B cell (primary cell): ENCODE results near the gene ZFHX2. TPM values are rescaled to one million over a fixed set of nuclear protein-coding genes. Genes with fewer than 3 reads are reported as not detected.

Source experiments
- ATAC-seq: fragments of 200-7000 bp; cut with Tn5 transposase; one replicate; pipeline ENCODE4 v1.10.0; 2021; ENCODE audit warnings: low read depth, mild to moderate bottlenecking, moderate number of reproducible peaks, moderate library complexity
- CTCF ChIA-PET: fragments of 350-600 bp; sonication (Branson Sonifier 250); formaldehyde crosslinking; loops from one replicate; lab custom pipeline; 2021; ENCODE audit warnings: antibody characterized with exemption, inconsistent platforms; lab: Charles Lee
- POLR2A ChIA-PET: fragments of 350-600 bp; sonication (Branson Sonifier 250); formaldehyde crosslinking; loops from one replicate; lab custom pipeline; 2021; ENCODE audit warnings: antibody characterized with exemption; lab: Charles Lee
- DNase-seq: peaks from one replicate; pipeline ENCODE4 v3.0.0; 2013
- H2AFZ ChIP-seq: 2 replicates; pipeline ENCODE4 v1.6.1; 2012; ENCODE audit warnings: mild to moderate bottlenecking, low read depth, low read length; ENCODE audit not compliant: insufficient read depth, poor library complexity, severe bottlenecking
- H3K27ac ChIP-seq, 2 donors: 1 replicate in 1 of 2; 2 replicates in 1 of 2; pipeline ENCODE4 v1.5.1; 2012 to 2013; ENCODE audit warnings: low read length in 2 of 2, mild to moderate bottlenecking in 2 of 2, moderate library complexity in 1 of 2
- H3K27me3 ChIP-seq, 4 experiments: fragments of 200-600 bp in 1 of 4; sonication (generic) in 1 of 4; replicated peaks in 1 of 4; 1 replicate in 2 of 4; 2 replicates in 2 of 4; pipeline versions ENCODE4 v1.6.1 to v1.7.0; 2013 to 2016; ENCODE audit warnings: low read length in 3 of 4, mild to moderate bottlenecking in 2 of 4, mixed read lengths in 1 of 4, moderate library complexity in 1 of 4; ENCODE audit not compliant: insufficient read depth in 4 of 4, control insufficient read depth in 3 of 4; ENCODE audit errors: control extremely low read depth in 1 of 4
- H3K36me3 ChIP-seq, 2 experiments: replicated peaks in 1 of 2; 1 replicate in 1 of 2; 2 replicates in 1 of 2; pipeline versions ENCODE4 v1.6.1 to v1.7.1; 2013; ENCODE audit warnings: low read length in 1 of 2; ENCODE audit not compliant: insufficient read depth in 2 of 2, control insufficient read depth in 1 of 2; ENCODE audit errors: control extremely low read depth in 1 of 2, extremely low read depth in 1 of 2
- H3K4me1 ChIP-seq, 2 donors: fragments of 200-600 bp in 1 of 2; sonication (generic) in 1 of 2; 1 replicate in 1 of 2; 2 replicates in 1 of 2; pipeline versions ENCODE4 v1.5.1 to v1.6.1; 2013 to 2017; ENCODE audit warnings: low read length in 2 of 2; ENCODE audit not compliant: control insufficient read depth in 2 of 2, insufficient read depth in 2 of 2
- H3K4me2 ChIP-seq: replicated peaks from 2 replicates; pipeline ENCODE3; 2012; ENCODE audit warnings: mild to moderate bottlenecking, low read depth, low read length; ENCODE audit not compliant: poor library complexity, severe bottlenecking
- H3K4me3 ChIP-seq, 5 experiments: fragments of 200-600 bp in 1 of 5; sonication (generic) in 1 of 5; 1 replicate in 3 of 5; 2 replicates in 2 of 5; pipeline versions ENCODE4 v1.5.1 to v1.7.0; 2011 to 2016; ENCODE audit warnings: low read length in 4 of 5, mild to moderate bottlenecking in 4 of 5, low read depth in 2 of 5, control low read depth in 1 of 5, moderate library complexity in 1 of 5; ENCODE audit not compliant: insufficient read depth in 1 of 5; ENCODE audit errors: control extremely low read depth in 1 of 5, extremely low read depth in 1 of 5
- H3K79me2 ChIP-seq: fragments of 200-600 bp; sonication (generic); one replicate; pipeline ENCODE4 v1.6.0; 2016; ENCODE audit warnings: low read length; ENCODE audit not compliant: control insufficient read depth, insufficient read depth
- H3K9ac ChIP-seq: fragments of 200-600 bp; sonication (generic); 2 replicates; pipeline ENCODE4 v1.6.1; 2017; ENCODE audit warnings: mild to moderate bottlenecking, low read length, moderate library complexity
- H3K9me3 ChIP-seq, 3 donors: one replicate each; pipeline versions ENCODE4 v1.6.1 to v1.7.1; 2013; ENCODE audit warnings: low read length in 2 of 3; ENCODE audit not compliant: control insufficient read depth in 2 of 3, insufficient read depth in 1 of 3; ENCODE audit errors: control extremely low read depth in 1 of 3
- H4K20me1 ChIP-seq: 2 replicates; pipeline ENCODE4 v1.6.0; 2012; ENCODE audit warnings: mild to moderate bottlenecking, low read length; ENCODE audit not compliant: insufficient read depth, control insufficient read depth, poor library complexity, severe bottlenecking
- H3K27ac Mint-ChIP-seq: one replicate; pipeline ENCODE4 v1.8.0; 2021; ENCODE audit warnings: mixed read lengths
- H3K27me3 Mint-ChIP-seq: one replicate; pipeline ENCODE4 v1.8.0; 2021; ENCODE audit warnings: mixed read lengths
- H3K4me1 Mint-ChIP-seq: one replicate; pipeline ENCODE4 v1.8.0; 2021; ENCODE audit warnings: mixed read lengths
- H3K4me3 Mint-ChIP-seq: one replicate; pipeline ENCODE4 v1.8.0; 2021; ENCODE audit warnings: mixed read lengths
- H3K9me3 Mint-ChIP-seq: one replicate; pipeline ENCODE4 v1.8.0; 2022; ENCODE audit warnings: mixed read lengths; ENCODE audit not compliant: insufficient read depth
- EZH2 ChIP-seq: IDR thresholded peaks from 2 replicates; pipeline ENCODE4 v1.6.1; 2012; ENCODE audit warnings: borderline replicate concordance, low read depth, mild to moderate bottlenecking, moderate library complexity, low read length; ENCODE audit not compliant: insufficient read depth, poor library complexity, severe bottlenecking
- WGBS: methylation state at CpG from one replicate; pipeline ENCODE4 v1.1.5; 2013; ENCODE audit warnings: missing lambda C conversion rate; ENCODE audit not compliant: insufficient coverage; 5-methylcytosine and 5-hydroxymethylcytosine counted together
- intact Hi-C: fragments of 100-400 bp; cut with micrococcal nuclease; formaldehyde crosslinking; loops from one replicate; pipeline ENCODE4 v1.10.0; 2022
- polyA plus RNA-seq: library from polyadenylated mRNA; depleted of rRNA; stranded (reverse); fragments of >200 nt; gene quantifications from 2 replicates; pipeline ENCODE4 v1.2.3, GENCODE V29; 2012
- total RNA-seq, 2 donors: library from RNA; stranded (reverse); fragments of 120-200 nt in 1 of 2; gene quantifications; 1 replicate in 1 of 2; 2 replicates in 1 of 2; pipeline versions ENCODE4 v1.2.3 to v1.2.4, GENCODE V29; 2013 to 2022
- TF ChIP-seq, protein P1 (sequence below): fragments of 200-600 bp; IDR thresholded peaks from one replicate; pipeline ENCODE4 v1.8.0; 2022; ENCODE audit warnings: antibody characterized with exemption, mild to moderate bottlenecking

Gene ZFHX2
- total and polyA plus RNA-seq, 2 donors (not counting 1 experiment from before 2014, with no cell fraction given) = 0.21 to 2.5 TPM

DNA sequence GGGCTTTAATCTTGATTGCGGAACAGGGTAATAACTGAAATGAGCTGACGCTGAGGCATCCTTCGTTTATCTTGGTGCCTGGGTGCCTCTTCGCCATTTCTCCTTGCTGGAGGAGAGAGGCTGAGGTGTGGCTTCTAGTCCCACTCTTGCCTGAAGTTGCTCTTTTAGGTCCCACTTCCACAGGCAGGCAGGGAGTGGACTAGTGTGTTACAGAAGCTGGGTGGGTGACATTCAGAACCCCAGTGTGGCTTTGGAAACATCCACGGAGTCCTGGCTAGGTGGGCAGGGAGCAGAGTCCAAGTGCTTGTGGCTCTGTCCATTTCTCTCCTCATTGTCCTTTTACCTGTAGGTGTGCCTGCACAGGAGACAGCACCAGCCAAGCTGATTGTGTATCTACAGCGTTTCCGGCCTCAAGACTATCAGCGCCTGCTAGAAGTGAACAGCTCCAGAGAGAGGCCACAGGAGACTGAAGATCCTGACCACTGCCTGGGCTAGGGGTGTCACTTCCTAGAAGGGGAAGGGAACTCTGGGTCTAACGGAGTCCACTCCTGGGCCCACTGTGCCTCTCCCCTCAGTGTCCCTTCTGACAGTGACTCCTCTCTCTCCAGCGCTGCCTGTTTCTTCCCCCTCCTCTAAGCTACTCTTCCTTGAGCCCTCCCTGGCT lies 6.9 kb upstream of the ZFHX2 start:
- ATAC-seq = no peak
- peak overlapping the region; percentile 8 for H3K27ac Mint-ChIP-seq
- TF ChIP-seq, protein P1, sequence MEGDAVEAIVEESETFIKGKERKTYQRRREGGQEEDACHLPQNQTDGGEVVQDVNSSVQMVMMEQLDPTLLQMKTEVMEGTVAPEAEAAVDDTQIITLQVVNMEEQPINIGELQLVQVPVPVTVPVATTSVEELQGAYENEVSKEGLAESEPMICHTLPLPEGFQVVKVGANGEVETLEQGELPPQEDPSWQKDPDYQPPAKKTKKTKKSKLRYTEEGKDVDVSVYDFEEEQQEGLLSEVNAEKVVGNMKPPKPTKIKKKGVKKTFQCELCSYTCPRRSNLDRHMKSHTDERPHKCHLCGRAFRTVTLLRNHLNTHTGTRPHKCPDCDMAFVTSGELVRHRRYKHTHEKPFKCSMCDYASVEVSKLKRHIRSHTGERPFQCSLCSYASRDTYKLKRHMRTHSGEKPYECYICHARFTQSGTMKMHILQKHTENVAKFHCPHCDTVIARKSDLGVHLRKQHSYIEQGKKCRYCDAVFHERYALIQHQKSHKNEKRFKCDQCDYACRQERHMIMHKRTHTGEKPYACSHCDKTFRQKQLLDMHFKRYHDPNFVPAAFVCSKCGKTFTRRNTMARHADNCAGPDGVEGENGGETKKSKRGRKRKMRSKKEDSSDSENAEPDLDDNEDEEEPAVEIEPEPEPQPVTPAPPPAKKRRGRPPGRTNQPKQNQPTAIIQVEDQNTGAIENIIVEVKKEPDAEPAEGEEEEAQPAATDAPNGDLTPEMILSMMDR = no peak
- TF ChIP-seq EZH2 = no peak
- H3K79me2 ChIP-seq = peaks cover 14% of the 10 kb centered on the region
- peaks cover 43% of the 10 kb centered on the region for H3K4me1 Mint-ChIP-seq
- ChIA-PET CTCF (interaction anchor here (0.6 to 12.4 kb wide), 11 partner anchors 10 to 232 kb away, joined by 3 to 335 read pairs (median 5); partner anchors contain the start of genes AP1G2 and NGDN), POLR2A (interaction anchor here (0.9 kb wide), 1 partner anchor 9 kb away, joined by 3 read pairs; the partner anchor contains the start of gene AP1G2)
- peaks cover 0 to 54% of the 10 kb centered on the region in 2 experiments for H3K36me3 ChIP-seq
- H3K4me2 ChIP-seq = no peak overlapping the region
- no peaks in the 10 kb centered on the region for H3K27me3 ChIP-seq
- H4K20me1 ChIP-seq = peaks cover 17% of the 10 kb centered on the region
- no peak overlapping the region for H2AFZ ChIP-seq
- H3K9me3 Mint-ChIP-seq = no peaks in the 10 kb centered on the region
- WGBS = 93% methylated on average over 6 of the region's 10 CpGs
- intact Hi-C loops = loop anchor here (1.0 to 10.0 kb wide), 5 partner anchors 19 to 656 kb away; partner anchors contain the start of genes ACIN1, C14orf119, CHMP4A and DCAF11
- H3K27ac ChIP-seq = peak overlapping the region in 1 of 2 donors; percentile 12
- no peaks in the 10 kb centered on the region for H3K9me3 ChIP-seq
- no peak overlapping the region for H3K4me3 ChIP-seq
- DNase-seq = peak; percentile 13
- H3K9ac ChIP-seq = no peak overlapping the region
- no peaks in the 10 kb centered on the region for H3K27me3 Mint-ChIP-seq
- H3K4me1 ChIP-seq = peaks cover 15 to 29% of the 10 kb centered on the region in 2 donors
- no peak overlapping the region for H3K4me3 Mint-ChIP-seq

DNA sequence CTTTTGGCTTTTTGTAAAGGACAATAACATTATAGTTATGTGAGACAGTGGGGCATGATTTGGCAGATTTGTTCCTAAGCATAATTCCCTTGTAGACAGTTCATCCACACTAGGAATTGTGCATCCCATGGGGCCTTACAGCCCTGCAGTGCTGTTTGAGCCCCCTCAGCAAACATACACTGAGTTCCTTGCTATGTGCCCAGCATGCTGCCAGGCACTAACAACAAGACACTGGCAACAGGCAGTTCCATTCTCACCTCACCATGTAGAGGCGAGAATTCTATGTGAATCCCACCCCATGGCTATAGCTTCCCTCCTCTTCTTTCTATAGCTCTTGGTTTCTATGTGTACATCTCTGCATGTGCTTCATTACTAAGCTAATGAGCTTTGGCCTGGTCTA lies 6.4 kb upstream of the ZFHX2 start:
- H3K4me3 ChIP-seq = no peak overlapping the region

More for the DNA sequence above, 6.4 kb upstream of the ZFHX2 start:
- Histone ChIP-seq H4K20me1 (peaks cover 17% of the 10 kb centered on the region), H3K79me2 (peaks cover 14% of the 10 kb centered on the region), H3K27me3 (no peaks in the 10 kb centered on the region), H3K36me3 (peaks cover 0 to 48% of the 10 kb centered on the region in 2 experiments), H3K4me2 (no peak overlapping the region), H2AFZ (no peak overlapping the region), H3K4me1 (peaks cover 15 to 29% of the 10 kb centered on the region in 2 donors), H3K9ac (no peak overlapping the region), H3K27ac (peak overlapping the region in 1 of 2 donors; percentile 12), H3K9me3 (no peaks in the 10 kb centered on the region)
- intact Hi-C loops = loop anchor here (5.0 to 10.0 kb wide), 4 partner anchors 256 to 657 kb away; partner anchors contain the start of genes ACIN1, C14orf119, CHMP4A and DCAF11
- TF ChIP-seq, protein P1 = no peak
- no peak for TF ChIP-seq EZH2
- no peaks in the 10 kb centered on the region for H3K27me3 Mint-ChIP-seq
- ChIA-PET CTCF (interaction anchor here (0.6 to 12.4 kb wide), 6 partner anchors 9 to 80 kb away, joined by 3 to 335 read pairs (median 34); partner anchors contain the start of gene AP1G2), POLR2A (interaction anchor here (0.9 kb wide), 1 partner anchor 9 kb away, joined by 3 read pairs; the partner anchor contains the start of gene AP1G2)
- H3K4me3 Mint-ChIP-seq = no peak overlapping the region
- no CpG with 5 or more reads among the region's 1 CpG for WGBS
- DNase-seq (no peak), ATAC-seq (no peak)
- H3K4me1 Mint-ChIP-seq = peaks cover 41% of the 10 kb centered on the region
- no peaks in the 10 kb centered on the region for H3K9me3 Mint-ChIP-seq
- H3K27ac Mint-ChIP-seq = peak overlapping the region; percentile 77
